NCI-H2107 (cell line): ENCODE results near the gene USP10.
"Not testable (repeated sequence)": the region's sequence is repeated elsewhere in the genome, so short reads cannot be mapped to it uniquely, and the experiment has no call there.

Source experiments
- DNase-seq: peaks from one replicate; lab custom pipeline; 2025; lab: John Stamatoyannopoulos, UW

Gene USP10

GRCh38 chr16:84726669-84727467 lies 27.1 kb downstream of the USP10 start:
- DNase-seq, result no peak

- DNase-seq, result no peak
Observed at GRCh38 chr16:84728853-84729424, 29.1 kb downstream of the USP10 start.

GRCh38 chr16:84729716-84730320 lies 30.0 kb downstream of the USP10 start:
- no peak for DNase-seq

GRCh38 chr16:84730406-84731106 lies 30.8 kb downstream of the USP10 start:
- DNase-seq, result no peak

- DNase-seq, result not testable (repeated sequence)
Observed at GRCh38 chr16:84732332-84732673, 32.5 kb downstream of the USP10 start.

- DNase-seq, result no peak
Observed at GRCh38 chr16:84732674-84733352, 33.0 kb downstream of the USP10 start.

GRCh38 chr16:84735849-84736586 lies 36.2 kb downstream of the USP10 start:
- DNase-seq, result no peak

GRCh38 chr16:84737192-84738011 lies 37.6 kb downstream of the USP10 start:
- no peak for DNase-seq

GRCh38 chr16:84738255-84739038 lies 38.6 kb downstream of the USP10 start:
- DNase-seq, result peak; percentile 44

- DNase-seq, result no peak
Observed at GRCh38 chr16:84739349-84740124, 39.7 kb downstream of the USP10 start.

- no peak for DNase-seq
Observed at GRCh38 chr16:84740596-84741116, 40.9 kb downstream of the USP10 start.

GRCh38 chr16:84741340-84741830 lies 41.6 kb downstream of the USP10 start:
- DNase-seq, result no peak

GRCh38 chr16:84742641-84743092 lies 42.9 kb downstream of the USP10 start:
- no peak for DNase-seq

- no peak for DNase-seq
Observed at GRCh38 chr16:84746231-84746630, 46.4 kb downstream of the USP10 start.

GRCh38 chr16:84746875-84747274 lies 47.1 kb downstream of the USP10 start:
- no peak for DNase-seq

- DNase-seq, result not testable (repeated sequence)
Observed at GRCh38 chr16:84748247-84748646, 48.4 kb downstream of the USP10 start.

GRCh38 chr16:84749072-84749471 lies 49.3 kb downstream of the USP10 start:
- DNase-seq, result no peak

- no peak for DNase-seq
Observed at GRCh38 chr16:84749815-84750214, 50.0 kb downstream of the USP10 start.
